ENCODE data around the gene BOLL.
"Not testable (repeated sequence)": the region's sequence is repeated elsewhere in the genome, so short reads cannot be mapped to it uniquely, and the experiment has no call there.

The BOLL gene

DNA sequence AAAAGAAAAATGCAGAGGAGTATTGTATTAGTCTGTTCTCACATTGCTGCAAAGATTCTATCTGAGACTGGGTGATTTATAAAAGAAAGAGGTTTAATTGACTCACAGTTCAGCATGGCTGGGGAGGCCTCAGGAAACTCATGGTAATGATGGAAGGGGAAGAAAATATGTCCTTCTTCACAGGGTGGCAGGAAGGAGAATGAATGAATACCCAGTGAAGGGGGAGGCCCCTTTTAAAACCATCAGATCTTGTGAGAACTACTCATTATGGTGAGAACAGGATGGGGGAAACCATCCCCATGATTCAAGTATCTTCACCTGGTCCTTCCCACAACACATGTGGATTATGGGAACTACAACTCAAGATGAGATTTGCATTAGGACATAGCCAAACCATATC, 10.2 kb upstream of the BOLL start:
- DNase-seq (ENCODE audit: low spot score), result no peak

DNA sequence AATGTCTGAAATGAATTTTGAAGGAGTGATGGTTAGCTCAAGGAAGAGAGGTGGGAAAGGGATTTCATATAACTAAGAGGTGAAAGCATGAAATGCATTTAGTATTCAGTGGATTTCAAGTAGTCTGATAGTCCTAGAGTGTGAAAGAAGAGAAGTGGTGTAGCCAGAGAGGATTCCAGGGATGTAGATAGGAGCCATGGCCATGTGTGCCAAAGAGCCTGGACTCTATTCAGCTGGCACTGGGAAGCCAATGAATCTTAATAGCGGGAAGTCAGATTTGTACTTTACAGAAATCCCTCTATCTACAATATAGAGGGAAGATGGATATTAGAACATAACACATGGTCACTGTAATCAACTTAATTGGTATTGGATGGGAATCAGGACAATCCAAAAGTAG, 8.3 kb upstream of the BOLL start:
- DNase-seq (ENCODE audit: low spot score), result no peak

DNA sequence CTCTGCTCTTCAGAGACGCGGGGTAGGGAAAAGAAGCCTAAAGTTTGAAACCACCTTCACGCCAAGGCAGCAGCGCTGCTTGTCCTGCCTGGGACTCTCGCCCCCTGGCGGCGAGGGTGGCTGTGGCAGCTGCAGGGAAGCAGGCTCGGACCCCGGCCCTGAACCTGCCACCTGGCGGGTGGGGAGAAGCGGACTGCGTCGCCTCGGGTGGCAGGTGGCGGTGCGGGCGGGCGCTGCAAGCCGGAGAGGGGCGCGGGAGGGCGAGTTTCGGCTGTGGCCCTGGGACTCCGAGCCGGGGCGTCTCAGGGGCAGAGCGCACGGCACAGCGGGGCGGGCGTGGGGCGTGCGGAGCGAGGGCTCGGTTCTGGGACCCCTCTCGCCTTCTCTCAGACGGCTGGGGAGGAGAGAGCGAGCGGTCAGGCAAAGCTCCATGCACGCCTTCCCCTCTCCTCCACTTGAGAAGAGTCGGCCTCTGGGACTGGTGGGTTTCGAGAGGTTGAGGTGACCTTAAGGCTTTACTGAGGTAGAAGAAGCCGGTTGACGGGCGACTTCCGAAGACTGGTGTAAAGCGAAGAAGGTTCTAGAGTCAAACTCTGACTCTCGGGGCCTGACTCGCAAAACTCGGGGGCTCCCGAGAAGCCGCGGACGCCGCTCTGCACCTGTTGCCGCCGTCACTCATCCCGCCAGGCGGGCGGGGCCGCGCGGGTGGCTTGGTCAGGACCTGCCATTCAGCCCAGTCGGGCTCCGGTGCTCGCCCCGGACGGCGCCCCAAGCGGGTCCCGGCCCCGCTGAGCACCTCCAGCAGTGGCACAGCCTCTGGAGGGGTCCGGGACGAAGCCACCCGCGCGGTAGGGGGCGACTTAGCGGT, 1.1 kb upstream of the BOLL start:
- peak; percentile 53 for DNase-seq (ENCODE audit: low spot score)

DNA sequence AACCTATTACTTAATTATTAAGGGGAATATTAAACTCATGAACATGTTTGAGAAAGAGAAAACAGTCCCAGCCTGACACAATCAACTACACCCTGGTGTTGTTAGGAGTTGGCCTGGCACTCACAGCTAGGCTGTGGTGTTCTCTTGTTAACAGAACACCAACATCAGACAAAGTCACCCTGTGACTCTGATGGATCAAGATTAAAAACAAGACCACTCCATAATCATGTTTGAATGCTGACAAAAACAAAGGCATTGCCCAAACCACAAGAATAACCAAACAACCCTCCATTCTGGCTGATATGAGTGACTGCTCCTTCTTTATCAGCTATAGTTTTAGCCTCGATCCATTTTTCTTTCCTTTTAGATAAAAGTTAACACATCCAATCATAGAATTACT, 3.0 kb downstream of the BOLL start:
- no peak for DNase-seq (ENCODE audit: low spot score)

DNA sequence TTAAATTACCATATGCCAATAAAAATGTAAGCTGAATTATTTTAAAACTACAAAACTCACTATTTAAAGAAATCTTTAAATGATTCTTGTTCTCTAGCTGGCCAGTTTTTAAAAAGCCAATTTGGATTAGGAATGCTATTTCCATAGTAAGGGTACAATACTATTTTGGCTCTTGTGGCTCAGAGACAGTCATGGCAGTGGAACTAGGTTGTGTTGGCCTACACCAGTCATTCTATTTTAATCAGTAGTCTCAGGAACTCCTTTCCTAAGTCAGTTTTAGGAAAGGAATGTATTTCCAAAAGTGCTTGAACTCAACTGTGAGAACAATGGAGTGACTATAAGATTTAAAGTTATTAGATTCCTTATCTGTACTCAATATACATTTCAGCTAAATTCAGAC, 5.9 kb downstream of the BOLL start:
- DNase-seq (ENCODE audit: low spot score), result no peak

DNA sequence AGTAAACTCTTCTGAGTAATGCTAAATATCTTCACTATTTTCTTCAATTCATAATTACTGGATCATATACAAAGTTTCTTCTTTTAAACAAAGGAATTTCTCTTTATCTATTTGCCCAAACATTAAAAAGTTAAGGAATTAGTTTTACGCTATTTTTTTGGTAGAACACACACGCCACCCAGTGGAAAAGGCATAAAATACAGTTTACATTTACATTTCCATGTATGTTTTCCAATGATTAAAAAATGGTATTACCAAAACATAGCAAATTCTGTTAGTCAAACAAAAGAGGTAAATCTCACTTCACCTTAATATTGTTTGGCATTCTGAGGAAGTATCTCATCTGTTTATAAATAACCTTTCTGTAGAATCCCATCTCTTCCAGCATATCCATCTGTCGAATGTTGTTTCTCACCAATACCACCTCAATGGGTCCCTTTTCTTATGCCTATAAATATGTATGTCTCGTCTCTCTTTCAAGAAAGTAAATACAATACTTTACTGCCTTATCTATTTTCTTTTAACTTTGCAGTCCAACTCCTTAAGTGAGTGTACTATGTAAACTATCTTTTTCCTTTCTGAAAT, 7.2 kb downstream of the BOLL start:
- DNase-seq (ENCODE audit: low spot score), result peak; percentile 44

DNA sequence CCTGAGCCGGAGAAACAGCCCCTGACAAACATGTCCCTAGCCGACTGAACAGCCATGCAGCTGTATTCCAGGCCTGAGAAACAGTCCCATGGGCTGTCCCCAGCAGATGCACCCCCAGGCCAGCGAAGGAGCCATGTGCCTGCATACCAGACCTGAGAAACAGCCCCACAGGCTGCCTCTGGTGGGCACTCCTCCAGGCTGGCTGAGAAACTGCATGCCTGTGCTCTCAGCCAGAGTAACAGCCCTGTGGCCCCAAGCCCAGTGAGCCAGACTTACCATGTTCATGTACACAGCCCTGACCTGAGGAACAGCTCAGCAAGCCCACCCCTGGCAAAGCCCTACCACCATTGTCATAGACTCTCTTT, 24.8 kb downstream of the BOLL start:
- DNase-seq (ENCODE audit: low spot score), result no peak

DNA sequence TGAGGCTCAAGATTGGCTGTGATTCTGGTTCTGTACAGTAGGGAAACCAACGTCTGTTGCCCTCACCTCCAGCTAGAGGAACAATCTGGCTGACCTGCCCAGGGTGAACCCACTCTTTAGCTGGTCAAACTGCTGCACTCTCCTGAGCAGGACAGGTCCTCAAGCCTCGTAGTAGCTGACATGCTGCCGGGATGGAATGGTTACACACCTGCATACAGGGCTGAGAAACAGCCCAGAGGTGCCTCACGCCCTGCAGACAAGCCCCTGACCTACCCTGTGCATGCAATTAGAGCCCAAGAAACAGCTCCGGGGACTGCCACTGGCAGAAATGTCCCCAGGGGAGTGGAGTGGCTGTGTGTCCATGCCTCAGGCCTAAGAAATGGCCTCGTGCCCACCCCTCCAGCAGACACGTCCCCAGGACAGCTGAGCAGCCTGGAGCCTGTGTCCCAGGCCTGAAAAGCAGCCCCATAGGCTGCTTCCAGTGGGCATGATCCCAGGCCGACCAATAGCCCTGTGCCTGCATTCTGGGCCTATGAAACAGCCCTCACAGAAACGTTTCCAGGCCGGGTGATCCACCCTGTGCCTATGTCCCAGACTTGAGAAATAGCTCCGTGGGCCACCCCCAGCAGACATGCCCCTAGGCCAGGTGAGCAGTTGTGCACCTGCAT, 25.4 kb downstream of the BOLL start:
- DNase-seq (ENCODE audit: low spot score), result no peak

DNA sequence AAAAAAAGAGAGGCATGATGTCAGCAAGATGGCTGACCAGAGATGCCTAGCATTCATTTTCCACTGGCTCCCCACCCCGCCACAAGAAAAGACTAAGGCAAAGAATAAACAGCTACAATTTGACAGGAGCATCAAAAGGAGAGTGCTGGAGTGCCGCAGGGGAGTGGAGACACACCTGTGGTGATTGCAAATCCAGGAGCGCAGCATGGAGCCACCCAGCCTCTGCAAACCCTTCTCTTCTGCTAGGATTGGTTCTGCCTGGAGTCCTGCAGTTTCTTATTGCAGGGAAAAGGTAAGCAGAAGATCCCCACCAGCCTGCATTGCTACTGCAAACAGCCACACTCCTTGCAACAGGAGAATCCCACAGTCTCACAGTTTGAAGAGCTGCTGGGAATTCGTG, 26.1 kb downstream of the BOLL start:
- no peak for DNase-seq (ENCODE audit: low spot score)

DNA sequence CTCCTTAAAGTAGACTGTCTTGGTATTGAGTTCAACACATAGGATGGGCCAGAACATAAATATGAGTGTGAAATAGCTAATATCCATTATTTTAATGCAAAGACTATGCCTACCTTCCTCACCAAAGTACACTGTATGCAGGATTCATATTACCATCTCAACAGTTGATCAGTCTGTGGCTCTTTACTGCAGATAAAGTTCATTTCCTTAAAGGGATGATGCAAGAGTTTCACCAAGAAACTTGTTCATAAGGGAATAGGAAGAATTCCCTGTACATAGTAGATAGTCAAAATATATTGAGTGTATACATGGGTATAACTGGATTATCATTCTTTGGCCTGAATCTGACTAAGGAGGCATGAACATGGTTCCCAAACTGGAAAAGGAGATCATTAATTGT, 44.9 kb downstream of the BOLL start:
- DNase-seq (ENCODE audit: low spot score), result no peak

DNA sequence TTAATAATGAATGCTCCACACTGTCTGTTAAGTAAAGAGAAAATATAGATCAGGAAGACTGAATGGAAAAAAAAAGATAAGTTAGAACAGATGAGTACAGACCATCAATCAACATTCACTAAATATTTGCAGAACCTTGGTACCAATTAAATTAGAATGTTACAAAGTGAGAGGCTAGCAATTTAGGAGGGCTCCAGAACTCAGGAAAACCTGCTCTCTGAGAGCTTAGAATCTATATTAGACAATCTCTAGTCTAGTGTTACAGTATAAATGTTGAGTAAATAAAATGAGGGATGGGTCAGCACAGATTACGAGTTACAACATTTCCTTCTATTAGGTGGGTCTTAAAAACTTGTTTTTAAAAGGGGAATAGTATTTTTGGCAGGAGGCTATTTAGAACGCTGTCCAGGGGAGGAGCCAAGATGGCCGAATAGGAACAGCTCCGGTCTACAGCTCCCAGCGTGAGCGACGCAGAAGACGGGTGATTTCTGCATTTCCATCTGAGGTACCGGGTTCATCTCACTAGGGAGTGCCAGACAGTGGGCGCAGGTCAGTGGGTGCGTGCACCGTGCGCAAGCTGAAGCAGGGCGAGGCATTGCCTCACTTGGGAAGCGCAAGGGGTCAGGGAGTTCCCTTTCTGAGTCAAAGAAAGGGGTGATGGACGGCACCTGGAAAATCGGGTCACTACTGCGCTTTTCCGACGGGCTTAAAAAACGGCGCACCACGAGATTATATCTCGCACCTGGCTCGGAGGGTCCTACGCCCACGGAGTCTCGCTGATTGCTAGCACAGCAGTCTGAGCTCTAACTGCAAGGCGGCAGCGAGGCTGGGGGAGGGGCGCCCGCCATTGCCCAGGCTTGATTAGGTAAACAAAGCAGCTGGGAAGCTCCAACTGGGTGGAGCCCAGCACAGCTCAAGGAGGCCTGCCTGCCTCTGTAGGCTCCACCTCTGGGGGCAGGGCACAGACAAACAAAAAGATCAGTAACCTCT, 56.3 kb downstream of the BOLL start:
- DNase-seq (ENCODE audit: low spot score), result not testable (repeated sequence)

DNA sequence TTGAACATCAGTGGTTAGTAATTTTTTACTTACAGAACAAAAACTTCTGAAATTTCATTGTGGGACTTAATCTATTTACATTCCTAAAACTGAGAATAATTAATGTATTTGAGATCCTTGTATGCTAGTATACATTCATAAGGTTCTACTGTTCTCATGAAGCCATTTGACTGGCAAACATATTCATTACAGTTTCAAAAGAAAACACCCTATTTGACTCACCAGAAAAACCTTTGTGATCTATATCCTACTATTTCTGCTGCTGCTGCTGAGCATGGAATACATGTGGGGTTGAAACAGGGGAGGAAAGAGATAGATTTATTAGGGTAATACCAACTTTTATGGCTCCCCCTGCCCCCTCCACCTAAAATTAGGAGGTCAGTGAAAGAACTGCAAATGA, 58.1 kb downstream of the BOLL start:
- DNase-seq (ENCODE audit: low spot score), result no peak

DNA sequence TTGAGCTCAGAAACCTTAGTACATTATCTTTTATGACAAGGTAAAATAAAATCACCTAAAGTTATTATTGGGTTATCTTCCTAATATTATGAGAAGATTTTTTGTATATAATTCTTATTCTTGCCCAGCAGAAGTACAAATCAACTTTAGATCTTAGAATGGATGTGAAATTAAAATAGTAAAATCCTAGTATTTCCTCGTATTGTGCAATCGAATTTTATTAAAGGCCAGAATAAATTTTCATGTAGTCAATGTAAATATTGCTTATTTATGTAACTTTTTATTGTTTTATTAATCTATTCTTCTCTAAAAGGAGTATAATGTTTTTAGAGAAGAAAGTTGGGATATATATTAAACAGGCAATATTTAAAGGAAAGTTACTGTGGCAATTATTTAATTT, 67.3 kb downstream of the BOLL start:
- DNase-seq (ENCODE audit: low spot score), result no peak

DNA sequence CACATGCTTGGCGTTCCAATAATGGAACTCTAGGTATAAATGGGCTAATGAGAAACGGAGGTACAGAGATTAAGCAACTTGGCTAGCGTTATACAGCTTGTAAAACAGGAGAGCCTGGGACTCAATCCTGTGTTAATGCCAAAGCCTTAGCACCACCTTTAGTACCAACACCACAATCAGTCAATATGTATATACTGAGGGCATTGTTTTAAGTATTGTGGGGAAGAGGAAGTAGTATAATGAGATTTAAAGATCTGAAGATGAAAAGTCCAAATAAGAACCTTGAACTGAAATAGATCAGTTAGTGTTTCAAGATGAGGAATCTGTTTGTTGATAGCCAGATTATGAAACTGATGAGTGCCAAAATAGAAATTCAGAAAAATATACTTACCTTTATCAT, 71.8 kb downstream of the BOLL start:
- DNase-seq (ENCODE audit: low spot score), result no peak

DNA sequence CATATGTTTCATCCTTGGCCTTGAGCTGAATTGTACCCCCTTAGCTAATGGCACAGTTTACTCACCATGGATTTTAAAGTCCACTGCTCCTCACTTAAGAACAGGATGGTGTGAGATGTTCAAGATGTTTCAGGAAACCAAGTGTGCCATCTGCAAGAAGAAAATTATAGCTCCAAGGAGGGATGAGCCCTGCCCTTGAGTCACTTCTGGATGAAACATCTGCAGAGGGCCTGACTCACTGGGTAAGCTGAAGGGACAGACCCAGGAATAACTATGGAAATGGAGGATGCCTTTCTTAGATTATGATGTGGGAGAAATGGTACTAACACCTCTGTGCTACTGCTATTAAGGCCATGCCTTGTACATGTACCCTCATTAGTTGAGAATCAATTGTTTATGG, 73.5 kb downstream of the BOLL start:
- DNase-seq (ENCODE audit: low spot score), result no peak

DNA sequence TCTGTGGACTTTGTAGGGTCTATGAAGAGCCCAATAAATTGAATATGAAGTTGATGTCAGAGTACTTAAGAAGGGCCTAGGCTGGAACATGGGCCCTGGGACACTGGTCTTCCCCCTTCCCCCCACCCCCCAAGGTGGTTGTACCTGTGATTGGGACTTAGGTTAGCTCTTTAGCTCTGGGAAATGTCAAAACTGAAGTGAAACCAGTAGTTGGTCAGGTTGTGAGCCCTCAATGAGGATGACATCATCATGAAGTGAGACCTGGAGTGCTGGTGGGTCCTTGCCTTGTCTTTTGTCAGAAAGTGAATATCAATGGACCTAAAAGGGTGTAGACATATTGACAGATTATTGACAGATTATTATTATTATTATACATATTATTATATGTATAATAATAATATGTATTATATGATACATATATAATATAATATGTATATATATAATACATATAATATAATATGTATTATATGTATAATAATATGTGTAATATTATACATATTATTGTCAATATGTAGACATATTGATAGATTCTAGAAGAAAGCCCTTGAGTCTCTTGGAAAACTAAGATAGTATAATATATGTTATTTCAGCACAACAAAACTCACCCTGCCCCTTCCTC, 74.6 kb downstream of the BOLL start:
- no peak for DNase-seq (ENCODE audit: low spot score)

DNA sequence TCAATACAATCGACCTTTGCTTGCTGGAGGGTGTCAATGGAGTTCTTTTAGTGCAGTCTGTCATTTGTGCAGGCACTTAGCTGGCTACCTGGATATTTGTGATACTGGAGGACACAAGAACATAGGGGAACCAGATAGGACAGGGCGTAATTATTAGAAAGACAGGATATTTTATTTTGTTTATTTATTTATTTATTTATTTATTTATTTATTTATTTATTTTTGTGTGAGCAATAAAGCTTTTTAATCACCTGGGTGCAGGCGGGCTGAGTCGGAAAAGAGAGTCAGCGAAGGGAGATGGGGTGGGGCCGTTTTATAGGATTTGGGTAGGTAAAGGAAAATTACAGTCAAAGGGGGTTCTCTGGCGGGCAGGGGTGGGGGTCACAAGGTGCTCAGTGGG, 76.0 kb downstream of the BOLL start:
- DNase-seq (ENCODE audit: low spot score), result not testable (repeated sequence)

DNA sequence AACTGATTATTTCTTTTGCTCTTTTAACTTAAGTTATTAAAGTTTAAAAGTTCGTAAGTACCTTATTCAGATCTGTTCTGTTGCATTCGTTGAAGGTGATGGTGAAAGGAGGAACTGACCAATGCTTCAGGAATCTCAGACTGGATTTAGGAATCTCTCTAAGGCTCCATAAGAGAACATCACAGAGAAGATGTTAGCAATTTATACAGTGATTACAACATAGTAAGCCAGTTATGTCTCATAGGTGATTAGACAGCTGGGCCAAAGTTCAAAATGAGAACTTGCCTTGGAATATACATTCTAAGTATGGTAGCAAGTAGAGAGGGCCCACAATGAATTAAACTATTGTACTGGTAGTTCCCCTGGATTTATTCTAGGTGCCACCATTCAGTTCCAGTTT, 76.8 kb downstream of the BOLL start:
- DNase-seq (ENCODE audit: low spot score), result no peak

DNA sequence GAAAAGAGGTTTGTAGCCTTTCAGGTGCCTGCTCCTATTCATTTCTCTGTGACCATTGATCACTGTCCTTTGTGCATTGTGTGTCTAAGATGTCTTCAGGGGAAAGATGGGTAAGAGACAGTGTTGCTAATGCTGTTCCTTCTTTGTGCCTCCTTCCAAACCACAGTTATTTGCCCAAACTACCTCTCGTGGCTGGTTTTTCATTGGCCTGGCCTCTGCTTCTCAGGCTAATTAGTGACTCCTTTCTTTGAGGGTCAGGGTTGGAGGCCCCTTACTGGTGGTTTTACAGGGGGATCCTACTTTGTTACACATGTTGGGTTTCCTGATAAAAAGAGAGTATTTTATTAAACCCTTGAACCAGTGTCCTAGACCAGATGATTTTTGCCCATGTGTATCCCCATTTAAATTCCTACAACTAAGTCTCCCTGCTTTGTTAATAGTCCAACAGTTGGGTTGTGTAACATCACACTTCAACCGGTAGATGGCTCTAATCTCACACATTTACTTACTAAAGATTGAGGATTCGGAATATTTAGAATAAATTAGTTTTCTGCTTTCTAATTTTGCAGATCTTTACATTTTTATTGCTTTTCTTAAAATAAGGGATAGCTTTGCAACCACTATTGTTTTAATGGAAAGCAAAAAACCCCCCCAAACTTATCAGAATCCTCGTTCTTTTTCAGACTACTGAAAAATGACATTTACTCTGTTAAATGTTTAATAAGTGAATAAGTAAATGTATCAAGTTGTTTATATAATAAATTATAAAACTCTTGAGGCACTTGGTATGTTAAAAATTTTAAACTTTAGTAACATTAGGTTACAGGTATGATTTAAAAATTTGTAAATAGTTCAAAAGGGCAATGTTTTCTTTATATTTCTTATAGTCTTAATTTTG, 77.6 kb downstream of the BOLL start:
- DNase-seq (ENCODE audit: low spot score), result peak; percentile 38

DNA sequence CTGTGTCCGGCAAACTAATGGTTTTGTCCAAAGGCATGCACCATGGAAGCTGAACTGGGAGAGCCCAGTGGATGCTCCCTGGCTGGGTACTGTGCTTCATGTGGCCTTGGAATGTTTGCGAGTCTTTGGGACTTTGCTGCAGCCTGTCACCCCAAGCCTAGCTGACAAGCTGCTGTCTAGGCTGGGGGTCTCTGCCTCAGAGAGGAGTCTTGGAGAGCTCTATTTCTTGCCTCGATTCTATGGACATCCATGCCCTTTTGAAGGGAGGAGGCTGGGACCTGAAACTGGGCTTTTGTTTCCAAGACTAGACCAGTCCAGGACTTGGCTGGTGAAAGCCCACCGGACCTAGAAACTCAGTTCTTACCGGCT, 78.3 kb downstream of the BOLL start:
- no peak for DNase-seq (ENCODE audit: low spot score)
